H9 (cell line): Measurements from ENCODE around the gene WDR53. TPM values are rescaled to one million over a fixed set of nuclear protein-coding genes. Genes with fewer than 3 reads are reported as not detected.

Experiments used
- DNase-seq: peaks from one replicate; pipeline ENCODE4 v3.0.0-alpha.2; 2017
- H2AFZ ChIP-seq: one replicate; pipeline ENCODE4 v1.6.1; 2013; ENCODE audit warnings: mild to moderate bottlenecking, low read length, control low read depth, moderate library complexity
- H2AK5ac ChIP-seq: 2 replicates; pipeline ENCODE4 v1.6.1; 2013; ENCODE audit warnings: low read length, control low read depth, mixed read lengths; ENCODE audit not compliant: insufficient read length
- H2BK120ac ChIP-seq: one replicate; pipeline ENCODE4 v1.6.1; 2013; ENCODE audit warnings: low read depth, mild to moderate bottlenecking, low read length, control low read depth, inconsistent platforms; ENCODE audit not compliant: poor library complexity, severe bottlenecking
- H2BK12ac ChIP-seq: 2 replicates; pipeline ENCODE4 v1.6.1; 2013; ENCODE audit warnings: low read length, control low read depth, mixed read lengths, low read depth; ENCODE audit not compliant: insufficient read length
- H2BK15ac ChIP-seq: 2 replicates; pipeline ENCODE4 v1.6.1; 2013; ENCODE audit warnings: low read depth, low read length, control low read depth
- H2BK20ac ChIP-seq: one replicate; pipeline ENCODE4 v1.6.1; 2013; ENCODE audit warnings: low read depth, mild to moderate bottlenecking, low read length, control low read depth, inconsistent platforms; ENCODE audit not compliant: poor library complexity, severe bottlenecking
- H2BK5ac ChIP-seq: 2 replicates; pipeline ENCODE4 v1.6.1; 2013; ENCODE audit warnings: low read length, control low read depth, mixed read lengths; ENCODE audit not compliant: insufficient read length
- H3K14ac ChIP-seq: 2 replicates; pipeline ENCODE4 v1.6.1; 2013; ENCODE audit warnings: low read length, control low read depth; ENCODE audit not compliant: insufficient read depth
- H3K18ac ChIP-seq: 2 replicates; pipeline ENCODE4 v1.6.1; 2013; ENCODE audit warnings: low read depth, mild to moderate bottlenecking, mixed read lengths, low read length, control low read depth; ENCODE audit not compliant: insufficient read length
- H3K23ac ChIP-seq: 2 replicates; pipeline ENCODE4 v1.6.1; 2013; ENCODE audit warnings: low read length, control low read depth, mixed read lengths, low read depth; ENCODE audit not compliant: insufficient read length
- H3K23me2 ChIP-seq: 2 replicates; pipeline ENCODE4 v1.6.1; 2013; ENCODE audit warnings: low read depth, mild to moderate bottlenecking, mixed read lengths, low read length, control low read depth; ENCODE audit not compliant: insufficient read length, poor library complexity, severe bottlenecking
- H3K27ac ChIP-seq: 2 replicates; pipeline ENCODE4 v1.5.1; 2013; ENCODE audit warnings: low read length, control low read depth, mixed read lengths, low read depth; ENCODE audit not compliant: insufficient read length
- H3K27me3 ChIP-seq: 2 replicates; pipeline ENCODE4 v1.6.1; 2013; ENCODE audit warnings: low read length, control low read depth, inconsistent platforms; ENCODE audit not compliant: insufficient read depth
- H3K4ac ChIP-seq: 2 replicates; pipeline ENCODE4 v1.6.1; 2013; ENCODE audit warnings: low read depth, mild to moderate bottlenecking, control low read depth, inconsistent platforms, low read length, moderate library complexity
- H3K4me1 ChIP-seq: 2 replicates; pipeline ENCODE4 v1.6.1; 2013; ENCODE audit warnings: low read length, control low read depth, inconsistent platforms; ENCODE audit not compliant: insufficient read depth
- H3K4me2 ChIP-seq: 2 replicates; pipeline ENCODE4 v1.6.1; 2013; ENCODE audit warnings: low read length, control low read depth, mixed read lengths; ENCODE audit not compliant: insufficient read length, insufficient read depth
- H3K56ac ChIP-seq: 2 replicates; pipeline ENCODE4 v1.6.1; 2013; ENCODE audit warnings: low read depth, mild to moderate bottlenecking, mixed read lengths, low read length, control low read depth; ENCODE audit not compliant: insufficient read length
- H3K79me1 ChIP-seq: 2 replicates; pipeline ENCODE4 v1.6.1; 2013; ENCODE audit warnings: low read depth, mild to moderate bottlenecking, moderate library complexity, low read length, control low read depth, inconsistent platforms; ENCODE audit not compliant: insufficient read depth, poor library complexity, severe bottlenecking
- H3K79me2 ChIP-seq: 2 replicates; pipeline ENCODE4 v1.6.1; 2013; ENCODE audit warnings: low read length, control low read depth, inconsistent platforms; ENCODE audit not compliant: insufficient read depth
- H3K9ac ChIP-seq: 2 replicates; pipeline ENCODE4 v1.6.1; 2013; ENCODE audit warnings: low read length, control low read depth, mixed read lengths; ENCODE audit not compliant: insufficient read length; ENCODE audit errors: extremely low read depth
- H3K9me3 ChIP-seq: one replicate; pipeline ENCODE4 v1.6.1; 2013; ENCODE audit warnings: low read depth, low read length, inconsistent platforms; ENCODE audit not compliant: control insufficient read depth
- H3T11ph ChIP-seq: one replicate; pipeline ENCODE4 v1.6.1; 2013; ENCODE audit warnings: mild to moderate bottlenecking, low read length, control low read depth, inconsistent platforms
- H4K20me1 ChIP-seq: one replicate; pipeline ENCODE4 v1.6.1; 2013; ENCODE audit not compliant: control insufficient read depth, insufficient read length, insufficient read depth
- H4K5ac ChIP-seq: 2 replicates; pipeline ENCODE4 v1.6.1; 2013; ENCODE audit warnings: low read depth, mild to moderate bottlenecking, mixed read lengths, low read length, control low read depth; ENCODE audit not compliant: insufficient read length
- H4K8ac ChIP-seq: replicated peaks from 2 replicates; pipeline ENCODE4 v1.6.1; 2013; ENCODE audit warnings: low read length, control low read depth, mixed read lengths, low read depth; ENCODE audit not compliant: insufficient read length
- H4K91ac ChIP-seq: 2 replicates; pipeline ENCODE4 v1.6.1; 2013; ENCODE audit warnings: low read depth, mild to moderate bottlenecking, moderate library complexity, mixed read lengths, low read length, control low read depth; ENCODE audit not compliant: insufficient read length
- H3K27ac Mint-ChIP-seq, 3 experiments: 2 replicates in 2 of 3; 3 replicates in 1 of 3; pipeline ENCODE4 v1.8.0; 2020 to 2021; ENCODE audit warnings: mixed read lengths in 3 of 3, mild to moderate bottlenecking in 1 of 3, moderate library complexity in 1 of 3
- H3K27me3 Mint-ChIP-seq: 2 replicates; pipeline ENCODE4 v1.8.0; 2021; ENCODE audit warnings: low read depth, mild to moderate bottlenecking, moderate library complexity, mixed read lengths
- H3K36me3 Mint-ChIP-seq, 3 experiments: 2 replicates in 2 of 3; 3 replicates in 1 of 3; pipeline ENCODE4 v1.8.0; 2020 to 2021; ENCODE audit warnings: low read depth in 3 of 3, mixed read lengths in 3 of 3; ENCODE audit not compliant: insufficient read depth in 1 of 3
- H3K4me1 Mint-ChIP-seq, 2 experiments: 2 replicates each; pipeline ENCODE4 v1.8.0; 2020; ENCODE audit warnings: mixed read lengths in 2 of 2
- H3K4me3 Mint-ChIP-seq, 2 experiments: 2 replicates in 1 of 2; 3 replicates in 1 of 2; pipeline ENCODE4 v1.8.0; 2020 to 2021; ENCODE audit warnings: mild to moderate bottlenecking in 2 of 2, mixed read lengths in 2 of 2, moderate library complexity in 1 of 2
- H3K9me3 Mint-ChIP-seq, 2 experiments: 2 replicates in 1 of 2; 3 replicates in 1 of 2; pipeline ENCODE4 v1.8.0; 2020; ENCODE audit warnings: mild to moderate bottlenecking in 2 of 2, mixed read lengths in 2 of 2, moderate library complexity in 1 of 2
- CTCF ChIP-seq: fragments of 200-600 bp; sonication (generic); conservative IDR thresholded peaks from 3 replicates; pipeline ENCODE4 v1.8.0; 2021; ENCODE audit warnings: antibody characterized with exemption, mild to moderate bottlenecking
- WGBS: extraction: QIAGEN DNeasy Blood & Tissue Kit; methylation state at CpG from one replicate; pipeline ENCODE4 v1.1.7; 2013; ENCODE audit warnings: missing lambda C conversion rate, low lambda C conversion rate, mixed read lengths; ENCODE audit not compliant: insufficient read length; ENCODE audit errors: extremely low coverage; 5-methylcytosine and 5-hydroxymethylcytosine counted together
- total RNA-seq: library from RNA; stranded (reverse); gene quantifications from 2 replicates; pipeline ENCODE4 v1.2.1, GENCODE V29; 2021

WDR53 gene
- total RNA-seq, 1 experiment from 2014 or later = 21.2 TPM

- Histone ChIP-seq H3K9me3 (no peaks in the 10 kb centered on the region), H2AFZ (no peak overlapping the region), H3K27ac (no peak overlapping the region), H3K4me1 (peaks cover 4% of the 10 kb centered on the region; the same call in 1 of the 2 replicates), H3K56ac (no peak overlapping the region), H3T11ph (no peak overlapping the region), H3K23me2 (no peaks in the 10 kb centered on the region), H3K9ac (no peak overlapping the region), H2BK120ac (no peak overlapping the region), H2BK12ac (no peak overlapping the region), H4K5ac (no peak overlapping the region), H2BK5ac (no peak overlapping the region), H3K14ac (no peak overlapping the region), H3K18ac (no peak overlapping the region), H3K27me3 (no peaks in the 10 kb centered on the region), H3K4me2 (no peak overlapping the region), H3K4ac (no peak overlapping the region), H3K23ac (no peak overlapping the region), H4K91ac (no peak overlapping the region), H3K79me1 (no peaks in the 10 kb centered on the region), H2BK20ac (no peak overlapping the region), H4K8ac (no peak overlapping the region), H3K79me2 (no peaks in the 10 kb centered on the region), H2BK15ac (no peak overlapping the region), H2AK5ac (no peak overlapping the region), H4K20me1 (no peaks in the 10 kb centered on the region)
- no peak for TF ChIP-seq CTCF
- Mint-ChIP-seq H3K4me1 (peaks cover 17 to 20% of the 10 kb centered on the region in 2 experiments), H3K36me3 (peaks cover 6 to 20% (median 7%) of the 10 kb centered on the region in 3 experiments), H3K4me3 (no peak overlapping the region), H3K27ac (no peak overlapping the region), H3K27me3 (peaks cover 15% of the 10 kb centered on the region), H3K9me3 (peaks cover 22 to 23% of the 10 kb centered on the region in 2 experiments)
- no CpG with 5 or more reads among the region's 4 CpGs for WGBS
- DNase-seq = no peak
These were observed 36.9 kb downstream of the WDR53 start for GRCh38 chr3:196531418-196531817.
